HK-2 (cell line): ENCODE results near the gene CCDC187.
A peak's percentile ranks its signal among the peaks of the same experiment; 100 is the strongest.

ENCODE experiments used
- DNase-seq: peaks from one replicate; pipeline ENCODE4 v3.0.0-alpha.2; 2018; ENCODE audit not compliant: unreplicated experiment

CCDC187 gene

DNA sequence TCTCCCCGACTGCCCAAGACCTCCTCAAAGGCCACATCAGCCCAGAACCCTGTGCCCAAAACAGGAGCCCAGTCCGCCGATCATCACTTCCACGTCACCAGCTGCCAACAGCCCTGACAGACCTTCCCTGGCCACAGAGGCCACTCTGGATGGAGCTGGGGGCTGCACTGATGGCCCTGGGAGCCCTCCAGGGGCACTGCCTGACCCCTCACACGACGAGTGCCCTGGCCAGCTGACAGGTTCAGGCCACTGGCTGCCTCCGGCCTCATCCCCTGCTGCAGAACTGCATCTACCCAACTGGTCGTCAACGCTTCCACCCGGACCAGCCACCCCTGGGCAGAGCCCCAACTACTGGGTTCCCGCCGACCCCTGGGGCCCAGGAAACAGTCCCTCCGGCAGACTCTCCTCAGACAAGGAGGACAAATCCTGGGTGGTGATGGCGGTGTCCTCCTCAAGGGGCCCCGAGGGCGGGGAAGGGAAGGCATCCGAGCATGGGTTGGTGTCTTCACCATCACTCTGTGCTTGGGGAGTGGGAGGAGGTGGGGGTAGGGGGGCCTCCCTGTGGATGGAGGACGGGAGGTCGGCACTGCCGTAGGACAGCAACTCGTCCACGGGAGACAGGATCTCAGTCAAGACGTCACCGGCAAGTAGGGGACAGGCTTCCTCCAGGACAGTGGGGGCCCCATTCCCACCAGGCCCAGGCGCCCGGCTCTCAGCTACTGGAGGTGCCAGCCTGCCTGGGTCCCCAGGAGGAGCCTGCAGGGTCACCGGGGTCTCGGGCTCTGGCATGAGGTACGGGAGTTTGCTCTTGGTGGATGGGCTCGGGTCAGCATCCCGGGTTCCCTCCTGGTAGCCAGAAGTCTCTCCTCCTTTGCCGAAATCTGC is 50.4 kb downstream of the CCDC187 start:
- no peak for DNase-seq

DNA sequence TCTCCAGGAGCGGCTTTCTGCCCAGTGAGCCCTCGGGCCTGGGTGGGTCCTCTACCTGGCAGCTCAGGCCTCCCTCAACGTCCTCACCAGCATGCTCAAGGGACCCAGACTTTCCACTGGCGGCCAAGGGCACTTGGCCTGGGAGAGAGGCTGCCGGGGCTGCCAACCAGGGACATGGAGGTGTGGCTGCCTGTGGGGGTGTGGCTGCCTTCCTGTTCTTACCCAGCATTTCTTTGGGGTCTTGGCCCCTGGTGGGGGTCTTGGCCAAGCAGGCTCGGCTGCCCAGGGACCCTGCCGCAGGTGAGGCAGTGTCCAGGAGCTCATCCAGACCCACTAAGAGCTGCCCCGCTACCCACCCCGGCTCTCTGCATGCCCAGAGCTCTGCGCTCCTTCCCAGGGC is 51.0 kb downstream of the CCDC187 start:
- no peak for DNase-seq

DNA sequence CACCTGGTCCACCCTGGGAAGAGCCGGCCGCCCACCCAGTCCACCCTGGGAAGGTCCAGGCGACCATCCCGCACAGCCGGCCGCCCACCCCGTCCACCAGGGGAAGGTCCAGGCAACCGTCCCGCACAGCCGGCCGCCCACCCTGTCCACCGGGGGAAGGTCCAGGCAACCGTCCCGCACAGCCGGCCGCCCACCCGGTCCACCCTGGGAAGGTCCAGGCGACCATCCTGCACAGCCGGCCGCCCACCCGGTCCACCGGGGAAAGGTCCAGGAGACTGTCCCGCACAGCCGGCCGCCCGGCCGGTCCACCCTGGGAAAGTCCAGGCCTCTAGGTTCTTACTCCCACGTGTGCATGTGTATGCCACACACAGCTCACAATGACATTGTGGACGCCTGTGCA is 51.6 kb downstream of the CCDC187 start:
- DNase-seq = no peak

DNA sequence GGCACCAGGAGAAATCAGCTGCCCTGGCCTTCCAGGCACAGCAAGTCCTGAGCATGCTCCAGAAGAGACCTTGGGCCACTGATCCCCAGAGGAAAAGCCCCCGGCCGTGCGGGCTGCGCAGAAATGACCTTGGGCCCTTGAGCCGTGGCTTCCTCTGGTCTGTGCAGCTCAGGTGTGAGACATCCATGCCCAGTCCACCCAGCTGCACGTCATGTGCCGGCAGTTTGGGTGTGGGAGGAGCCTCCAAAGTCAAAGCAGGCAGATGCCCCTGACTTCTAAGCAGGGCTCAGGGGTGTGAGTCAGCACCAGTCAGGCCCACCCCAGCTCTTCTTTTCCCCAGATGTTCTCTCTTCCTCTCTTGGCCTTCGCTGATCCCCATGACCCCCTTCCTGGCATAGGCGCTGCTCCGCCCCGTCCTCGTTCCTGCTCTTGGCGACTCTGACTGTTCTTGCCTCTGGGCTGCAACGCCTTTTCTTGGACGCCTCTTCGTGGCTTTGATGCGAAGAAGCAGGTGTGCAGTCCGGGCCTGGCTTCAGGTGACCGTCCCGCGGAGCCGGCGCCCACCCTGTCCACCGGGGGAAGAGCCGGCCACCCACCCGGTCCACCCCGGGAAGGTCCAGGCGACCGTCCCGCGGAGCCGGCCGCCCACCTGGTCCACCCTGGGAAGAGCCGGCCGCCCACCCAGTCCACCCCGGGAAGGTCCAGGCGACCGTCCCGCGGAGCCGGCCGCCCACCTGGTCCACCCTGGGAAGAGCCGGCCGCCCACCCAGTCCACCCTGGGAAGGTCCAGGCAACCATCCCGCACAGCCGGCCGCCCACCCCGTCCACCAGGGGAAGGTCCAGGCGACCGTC is 52.4 kb downstream of the CCDC187 start:
- DNase-seq = no peak

DNA sequence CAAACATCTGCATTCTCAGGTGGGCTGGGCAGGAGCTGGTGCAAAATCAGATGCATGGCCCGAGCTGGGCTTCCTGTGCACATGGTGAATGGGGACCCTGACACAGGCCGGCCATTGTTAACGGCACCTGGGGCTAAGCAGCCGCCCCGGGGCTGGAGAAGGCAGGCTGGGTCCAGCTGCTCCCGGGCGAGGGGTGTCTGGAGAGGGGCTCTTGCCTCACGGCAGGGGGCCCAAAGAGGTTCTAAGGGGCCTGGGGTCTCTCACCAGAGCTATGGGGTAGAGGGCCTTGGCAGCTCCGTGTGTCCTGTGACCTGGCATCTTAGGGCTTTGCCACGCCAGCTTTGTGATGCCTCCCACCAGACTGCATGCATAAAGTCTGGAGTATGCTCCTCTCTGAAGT is 53.2 kb downstream of the CCDC187 start:
- no peak for DNase-seq

DNA sequence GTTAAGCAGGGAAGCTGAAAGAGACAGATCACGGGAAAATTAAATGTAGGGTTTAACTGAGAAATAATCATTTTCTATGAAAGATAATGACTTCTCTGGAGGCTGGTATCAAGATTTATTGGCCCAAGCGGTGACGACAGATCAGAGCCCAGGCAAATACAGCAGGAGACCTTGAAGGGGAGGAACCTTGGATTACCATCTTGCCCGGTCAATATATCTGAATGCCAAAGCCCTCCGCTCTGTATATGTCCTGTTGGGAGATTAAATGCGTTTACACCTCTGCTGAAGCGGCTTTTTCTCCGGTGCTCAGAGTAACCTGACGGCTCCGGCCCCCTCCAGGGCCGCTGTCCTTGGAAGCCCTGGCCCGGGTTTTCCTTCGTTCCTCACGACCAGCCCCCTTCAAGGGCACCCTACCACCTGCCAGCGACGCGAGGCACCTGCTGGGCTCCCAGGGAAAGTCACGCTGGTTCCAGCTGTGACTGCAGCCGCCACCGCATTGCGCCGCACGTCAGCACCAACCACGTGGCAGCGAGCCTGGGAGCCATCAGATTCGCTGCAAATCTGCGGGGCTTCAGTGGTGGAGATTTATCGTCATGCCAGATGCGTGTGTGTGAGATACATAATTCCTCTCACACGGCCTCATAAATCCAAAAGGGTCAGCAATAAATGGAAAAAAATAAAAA is 53.9 kb downstream of the CCDC187 start:
- DNase-seq = no peak

DNA sequence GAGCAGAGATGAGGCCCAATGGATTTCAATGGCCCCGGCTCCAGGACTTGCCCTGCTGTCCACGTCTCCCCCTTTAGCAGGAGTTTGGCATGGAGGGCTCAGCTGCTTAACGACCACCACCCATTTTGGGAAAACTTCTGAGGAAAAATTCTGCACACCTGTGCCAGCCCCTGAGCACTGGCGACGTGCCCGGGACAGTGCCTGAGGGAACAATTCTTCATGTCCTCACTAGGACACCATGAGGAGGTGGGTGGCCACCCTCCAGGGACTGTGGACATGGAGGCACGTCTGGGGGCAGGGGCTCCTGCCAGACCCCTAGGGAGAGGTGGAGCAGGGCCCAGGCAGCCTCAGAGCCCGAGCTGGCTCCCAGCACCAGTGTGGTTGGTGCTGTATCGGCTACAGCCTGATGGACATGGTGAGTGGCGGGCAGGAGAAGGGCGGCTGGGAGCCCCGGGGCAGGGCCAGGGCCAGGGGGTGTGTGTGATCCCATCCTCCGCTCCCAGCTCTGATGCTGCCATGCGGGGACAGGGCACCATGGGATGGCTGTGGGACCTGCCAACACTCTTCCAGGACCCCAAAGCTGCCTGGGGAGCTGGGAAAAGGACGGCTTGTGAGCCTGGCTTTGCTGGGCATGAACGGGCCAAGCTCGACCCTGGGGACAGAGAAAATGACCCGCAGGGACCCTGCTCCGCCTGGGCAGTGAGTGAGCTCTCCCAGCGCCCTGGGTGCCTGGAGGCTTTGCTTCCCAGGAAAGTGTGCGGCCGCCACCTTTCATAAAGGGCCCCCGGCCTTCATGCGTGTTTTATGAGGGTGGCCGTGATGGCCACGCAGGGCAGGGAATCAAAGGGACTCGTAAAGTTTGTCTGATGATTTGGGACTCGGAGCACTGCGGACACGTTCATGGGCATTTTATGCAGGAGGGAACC is 54.7 kb downstream of the CCDC187 start:
- DNase-seq = no peak

DNA sequence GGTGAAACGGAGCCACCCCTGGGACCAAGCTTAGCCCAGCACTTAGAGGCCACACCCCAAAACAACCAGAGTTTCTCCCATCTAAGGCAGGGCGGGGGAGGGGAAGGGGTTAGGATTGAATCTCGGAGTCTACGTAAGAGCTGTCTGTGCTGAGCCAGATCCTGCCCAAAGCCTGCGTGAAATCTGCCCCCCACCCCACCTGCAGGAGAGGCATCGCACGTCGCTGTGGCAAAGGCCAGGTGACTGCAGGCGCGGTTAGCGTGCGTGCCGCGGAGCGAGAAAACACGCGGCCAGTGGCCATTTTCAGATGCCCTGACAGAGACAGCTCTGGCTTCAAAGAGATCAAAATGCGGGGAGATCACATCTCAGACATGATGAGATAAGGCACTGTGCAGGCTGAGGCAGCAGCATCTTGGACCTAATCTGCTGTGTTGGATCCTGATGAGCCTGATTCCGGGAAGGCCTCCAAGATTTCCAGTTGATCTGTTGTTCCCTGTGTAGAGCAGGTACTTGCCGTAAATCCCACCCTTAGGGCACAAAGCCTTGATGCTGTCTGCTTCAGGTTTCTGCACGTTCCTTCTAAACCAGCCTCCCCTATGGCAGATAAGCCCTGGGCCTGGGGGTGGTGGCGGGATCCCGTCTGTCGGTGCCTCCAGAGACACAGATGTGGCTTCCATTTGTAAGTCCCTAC is 55.8 kb downstream of the CCDC187 start:
- no peak for DNase-seq

DNA sequence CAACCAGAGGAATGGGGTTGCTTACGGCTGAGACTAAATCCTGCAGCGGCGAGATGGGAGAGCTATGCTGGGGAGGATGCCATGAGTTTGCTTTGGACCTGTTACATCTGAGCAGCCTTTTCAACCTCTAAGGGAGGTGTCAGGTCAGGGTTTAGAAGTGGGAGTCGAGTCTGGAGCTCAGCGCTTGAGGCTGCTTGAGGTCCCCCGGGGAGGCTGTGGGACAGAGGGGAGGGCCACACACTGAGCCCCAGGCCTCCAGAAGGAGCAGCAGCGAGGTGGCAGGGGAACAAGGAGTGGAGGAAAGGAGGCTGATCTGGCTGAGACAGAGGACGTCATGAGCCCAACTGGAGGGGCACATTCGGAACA is 56.4 kb downstream of the CCDC187 start:
- DNase-seq = no peak

DNA sequence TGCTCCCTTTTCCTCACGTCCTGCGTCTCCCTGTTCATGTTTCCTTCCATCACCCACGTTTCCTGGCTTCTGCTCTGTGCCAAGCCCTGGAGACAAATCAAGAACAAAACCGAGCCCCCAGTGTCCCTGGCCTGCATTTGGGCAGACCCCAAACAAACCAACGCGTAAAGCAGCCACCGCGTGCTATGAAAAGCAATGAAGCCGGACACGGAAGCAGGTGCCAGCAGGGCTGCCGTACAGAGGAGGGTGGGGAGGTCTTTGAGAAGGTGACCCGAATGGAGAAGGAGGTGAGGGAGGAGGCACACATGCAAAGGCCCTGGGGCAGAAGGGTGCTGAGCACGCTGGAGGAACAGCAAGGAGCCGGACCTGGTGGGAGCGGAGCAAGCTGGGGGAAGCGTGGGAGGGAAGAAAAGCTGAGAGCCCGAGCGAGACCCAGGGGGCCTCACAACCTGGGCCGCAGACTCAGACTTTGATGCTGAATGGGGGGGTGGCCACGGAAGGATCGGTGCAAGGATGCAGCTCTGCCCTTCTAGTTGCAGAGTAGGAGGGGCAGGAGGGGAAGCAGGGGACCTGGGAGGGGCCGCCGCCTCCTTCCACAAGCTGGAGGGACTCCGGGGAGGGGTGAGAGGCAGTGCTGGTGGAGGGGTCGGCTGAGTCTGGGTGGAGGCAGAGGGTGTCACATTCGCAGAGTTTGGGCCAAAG is 56.9 kb downstream of the CCDC187 start:
- no peak for DNase-seq

DNA sequence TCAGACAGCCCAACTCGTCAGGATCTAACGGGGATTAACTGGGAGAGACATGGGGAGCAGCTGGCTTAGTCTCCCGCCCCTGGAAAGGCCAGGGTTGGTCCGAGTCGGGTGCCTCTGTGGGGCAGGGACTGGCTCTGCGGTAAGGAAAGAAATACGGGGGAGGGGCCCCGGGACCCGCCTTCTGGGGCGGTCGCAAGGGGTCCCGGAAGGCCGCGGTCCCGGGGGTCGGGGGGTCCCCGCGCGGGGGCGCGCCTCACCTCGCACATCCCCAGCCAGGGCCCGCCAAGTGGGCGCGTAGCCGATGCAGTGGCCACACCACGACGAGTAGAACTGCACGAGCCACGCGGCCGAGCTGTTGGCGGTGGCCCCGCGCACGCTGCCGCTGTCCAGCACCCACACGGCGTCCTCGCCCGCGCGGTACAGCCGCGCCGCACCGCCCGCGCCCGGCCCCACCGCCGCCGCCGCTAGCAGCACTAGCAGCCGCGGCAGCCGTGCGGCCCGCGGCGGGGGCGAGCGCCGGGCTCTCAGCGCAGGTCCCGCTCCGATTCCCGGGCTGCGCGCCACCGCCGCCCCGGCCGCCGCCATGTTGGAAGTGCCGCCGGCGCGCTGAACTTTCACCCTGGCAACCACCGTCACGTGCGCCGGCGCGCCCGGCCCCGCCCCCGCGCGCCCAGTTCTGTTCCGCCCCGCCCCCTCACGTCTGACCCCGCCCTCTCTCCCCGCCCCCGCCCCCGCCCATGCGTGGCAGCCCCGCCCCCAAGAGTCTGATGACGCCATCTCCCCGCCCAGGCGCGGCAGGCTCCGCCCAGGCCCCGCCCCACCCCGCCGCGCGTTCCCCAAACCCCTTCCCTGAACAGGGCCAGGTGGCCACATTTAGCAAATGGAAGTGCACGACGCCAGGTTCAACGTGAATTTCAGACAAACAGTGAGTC is 58.4 kb downstream of the CCDC187 start, which contains the start of gene QSOX2:
Gene QSOX2 (minus strand): TSS at position 594 of the 932 bp plus-strand sequence. CDS start 9 bp downstream, at position 585.
- peak; percentile 90 for DNase-seq

DNA sequence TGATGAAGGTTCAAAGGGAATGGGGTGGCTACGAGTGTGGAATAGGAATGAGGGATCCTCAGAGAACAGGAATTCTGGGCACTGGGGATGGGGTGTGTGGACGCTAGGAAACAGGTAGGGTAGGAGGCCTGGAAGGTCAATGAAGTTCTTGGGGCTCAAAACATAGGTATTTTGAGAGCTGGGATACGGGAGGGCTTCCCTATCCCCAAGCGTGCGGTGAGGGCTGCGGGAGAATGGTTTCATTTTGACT is 59.0 kb downstream of the CCDC187 start:
- DNase-seq = no peak

DNA sequence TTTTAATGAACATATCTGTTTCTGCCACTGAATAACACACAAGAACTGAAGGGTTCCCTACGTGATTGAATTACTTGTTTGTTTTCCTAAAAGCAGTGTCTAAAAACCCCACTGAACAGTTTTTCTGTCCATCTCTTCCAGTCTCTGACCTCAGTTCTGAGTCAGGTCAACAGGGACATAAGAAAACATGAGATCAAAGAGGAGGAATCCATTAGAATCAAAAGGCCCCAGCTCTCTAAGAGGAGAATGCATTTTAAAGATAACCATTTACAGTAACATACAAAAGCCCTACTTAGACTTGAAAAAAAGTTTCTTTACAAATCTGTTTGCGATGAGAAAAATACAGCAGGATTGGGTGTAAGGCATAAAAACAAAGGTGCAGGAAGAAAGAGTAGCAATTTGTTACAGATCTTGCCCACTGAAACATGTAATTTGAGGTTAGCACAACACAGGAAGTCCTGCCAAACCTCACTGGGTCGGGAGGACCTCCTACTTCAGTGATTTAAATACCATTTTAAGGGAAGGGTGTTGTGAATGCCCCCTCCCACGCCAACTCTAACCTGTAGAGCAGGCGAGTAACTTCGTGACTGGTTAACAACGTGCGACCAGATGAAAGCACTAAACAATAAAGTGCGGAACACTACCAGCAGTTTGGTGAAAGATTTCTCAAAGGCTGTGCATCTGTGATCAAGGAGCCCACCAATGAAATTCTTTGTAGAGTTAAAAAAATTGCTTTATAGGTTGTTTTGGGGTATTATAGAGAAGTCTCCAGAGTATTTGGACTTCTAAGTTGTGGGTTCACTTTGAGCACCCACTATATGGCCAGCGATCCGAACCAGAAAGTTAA is 59.5 kb downstream of the CCDC187 start:
- no peak for DNase-seq

DNA sequence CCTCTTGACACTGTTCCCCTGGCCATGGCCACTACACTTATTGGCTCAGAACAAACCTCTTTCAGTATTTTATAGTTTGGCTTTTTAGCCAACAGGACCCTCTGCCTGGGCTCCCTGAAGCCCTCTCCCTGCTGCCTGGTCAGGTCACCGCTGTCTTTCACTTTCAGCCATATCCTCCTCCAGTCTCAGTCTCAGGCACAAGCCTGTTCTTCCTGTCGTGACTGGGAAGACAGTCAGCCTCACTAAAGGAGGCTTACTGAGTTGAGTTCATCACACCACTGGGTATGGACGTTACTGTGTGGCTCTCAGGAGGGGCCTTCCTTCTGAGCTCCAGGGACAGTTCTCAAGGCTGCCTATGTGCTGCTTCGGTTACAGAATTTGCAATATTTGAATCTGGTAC is 60.3 kb downstream of the CCDC187 start:
- no peak for DNase-seq

DNA sequence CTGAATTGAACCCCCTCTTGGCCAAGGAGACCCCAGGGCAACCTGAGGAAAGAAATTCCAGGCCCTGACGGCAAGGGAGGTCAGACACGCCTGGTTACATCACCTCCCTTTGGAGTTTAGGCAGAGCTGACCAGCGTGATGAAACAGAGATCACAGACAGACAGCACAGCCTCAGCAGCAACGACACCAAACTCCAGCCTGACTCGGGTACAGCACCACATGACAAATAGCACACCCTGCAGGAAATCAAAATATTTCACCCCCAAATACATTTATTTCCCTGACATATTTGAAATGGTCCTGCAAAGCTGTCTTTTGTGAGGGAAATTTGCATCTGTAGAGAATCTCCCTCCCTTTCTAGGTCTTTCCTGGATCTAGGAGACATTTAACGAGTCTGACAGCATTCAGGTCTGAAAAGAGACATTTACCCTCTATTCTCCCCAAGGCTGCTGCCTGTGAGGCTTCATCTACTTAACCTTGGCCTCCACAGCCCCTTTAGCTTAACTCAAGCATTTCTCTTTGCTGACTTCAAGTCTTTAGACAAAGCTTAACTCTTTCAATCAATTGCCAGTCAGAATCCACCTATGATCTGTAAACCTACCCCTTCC is 60.9 kb downstream of the CCDC187 start:
- no peak for DNase-seq

DNA sequence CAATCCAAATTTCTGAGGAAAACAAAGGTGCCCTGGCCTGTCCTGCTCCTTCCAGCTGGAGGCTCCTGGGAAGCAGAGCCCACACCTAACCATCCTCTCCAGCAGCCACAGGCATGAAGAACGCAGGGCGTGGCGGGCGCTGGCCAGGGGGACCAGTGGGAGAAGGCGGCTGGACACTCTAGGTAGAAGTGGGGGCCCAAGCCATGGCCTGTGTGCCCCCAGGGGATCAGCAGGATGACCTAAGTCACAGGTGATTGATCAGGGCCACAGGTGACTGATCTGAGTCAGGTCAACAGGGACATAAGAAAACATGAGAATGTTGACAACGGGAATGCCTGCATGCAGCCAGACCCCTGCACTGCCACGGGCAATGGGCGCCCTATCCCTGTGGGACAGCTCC is 61.6 kb downstream of the CCDC187 start:
- DNase-seq = no peak

DNA sequence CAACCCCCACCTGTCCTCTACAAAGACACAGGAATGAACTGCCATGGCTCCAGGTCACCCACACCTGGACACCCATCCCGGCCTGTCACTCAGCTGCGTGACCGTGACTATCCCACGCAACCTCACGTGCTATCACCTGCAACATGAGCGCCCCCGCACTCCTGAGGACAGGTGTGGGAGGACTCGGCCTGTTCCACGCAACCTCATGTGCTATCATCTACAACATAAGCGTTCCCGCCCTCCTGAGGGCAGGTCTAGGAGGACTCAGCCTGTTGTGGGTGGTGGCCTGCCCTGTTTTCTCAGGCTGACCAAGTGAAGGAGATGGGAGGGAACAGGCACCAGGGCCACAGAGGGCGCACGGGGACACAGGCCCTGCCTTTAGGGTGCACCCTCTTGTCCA is 62.4 kb downstream of the CCDC187 start:
- no peak for DNase-seq

DNA sequence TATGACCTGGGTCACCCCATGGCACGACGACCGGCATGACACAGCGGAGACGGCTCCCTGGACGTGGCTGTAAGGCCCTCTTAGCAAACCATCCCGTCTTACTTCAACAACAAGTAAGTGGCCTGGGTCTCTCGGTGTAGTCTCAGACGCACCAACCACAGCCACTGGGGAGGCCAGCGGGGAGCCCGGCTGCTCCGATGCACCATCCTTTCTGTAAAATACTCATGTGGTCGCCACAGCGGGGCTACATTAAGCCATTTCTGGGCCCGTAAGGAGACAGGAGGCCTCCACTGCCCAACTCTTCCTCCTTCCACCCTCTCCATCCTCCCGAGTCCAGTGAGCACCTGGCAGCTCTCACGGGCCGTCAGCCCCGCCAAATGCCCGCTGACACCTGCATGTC is 63.0 kb downstream of the CCDC187 start:
- DNase-seq = no peak
